Measurements from ENCODE around the gene PRPF6.

GRCh38 chr20:64057628-64058498 lies 76.9 kb downstream of the PRPF6 start:
- no peak for TF ChIP-seq POLR2A (IDR thresholded peaks at IDR 0.05)
- TF ChIP-seq CTCF (IDR thresholded peaks at IDR 0.05) = peak; percentile 76 to 85 (median 81)

All from body of pancreas (tissue), 4 donors.